Measurements from ENCODE around the gene RMDN2.

Gene RMDN2

DNA sequence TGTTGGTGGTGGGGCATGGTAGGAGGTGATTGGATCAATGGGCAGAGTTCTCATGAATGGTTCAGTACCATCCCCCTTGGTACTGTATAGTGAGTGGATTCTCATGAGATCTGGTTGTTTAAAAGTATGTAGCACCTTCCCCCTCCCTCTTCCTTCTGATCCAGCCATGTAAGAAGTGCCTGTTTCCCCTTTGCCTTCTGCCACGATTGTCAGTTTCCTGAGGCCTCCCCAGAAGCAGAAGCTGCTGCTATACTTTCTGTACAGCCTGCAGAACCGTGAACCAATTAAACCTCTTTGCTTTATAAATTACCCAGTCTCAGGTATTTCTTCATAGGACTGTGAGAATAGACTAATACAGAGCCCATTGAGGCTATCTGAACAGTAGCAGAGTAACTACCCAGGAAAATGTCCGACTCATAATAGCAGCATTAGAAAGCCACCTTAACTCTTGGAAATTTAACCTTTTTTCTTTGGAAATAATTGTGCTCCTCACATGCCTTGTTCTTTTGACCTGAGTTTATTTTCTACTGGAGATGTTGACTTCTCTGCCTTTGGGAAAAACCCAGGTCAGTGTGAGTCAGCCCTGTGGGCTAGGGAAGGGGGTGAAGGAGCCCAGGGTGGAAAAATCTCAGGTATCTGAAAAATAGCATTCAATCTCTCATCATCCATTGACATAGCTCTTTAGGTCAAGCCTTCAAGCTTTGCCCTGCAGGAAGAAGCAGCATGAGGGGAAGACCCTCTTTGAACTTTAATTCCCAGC is 132.7 kb downstream of the RMDN2 start:
- DNase-seq: no peak

GRCh38 chr2:38060236-38061018 is 135.3 kb downstream of the RMDN2 start:
- no peak for DNase-seq

- DNase-seq: no peak
Observed at GRCh38 chr2:38064801-38065501, 139.9 kb downstream of the RMDN2 start.

- no peak for DNase-seq
Observed at GRCh38 chr2:38065502-38066135, 140.5 kb downstream of the RMDN2 start.

- DNase-seq: no peak
Observed at GRCh38 chr2:38066421-38067115, 141.5 kb downstream of the RMDN2 start.
